GM19240 (cell line): Measurements from ENCODE around the gene KCNJ9.
A peak's percentile ranks its signal among the peaks of the same experiment; 100 is the strongest.
"Not testable (repeated sequence)": the region's sequence is repeated elsewhere in the genome, so short reads cannot be mapped to it uniquely, and the experiment has no call there.

Experiments used
- DNase-seq: peaks from one replicate; pipeline ENCODE4 v3.0.0; 2011; ENCODE audit warnings: low spot score; ENCODE audit not compliant: insufficient read length

The KCNJ9 gene

GRCh38 chr1:160081261-160081936 is at the start of gene KCNJ9:
Gene KCNJ9, plus strand, starts transcription at chr1:160081538. Its CDS starts 2,493 bp downstream, at chr1:160084031.
- DNase-seq: no peak

GRCh38 chr1:160032165-160032820 is 49.0 kb upstream of the KCNJ9 start:
- DNase-seq: no peak

GRCh38 chr1:160040476-160040875 is 40.9 kb upstream of the KCNJ9 start:
- no peak for DNase-seq

GRCh38 chr1:160043543-160043942 is 37.8 kb upstream of the KCNJ9 start:
- DNase-seq: no peak

- DNase-seq: no peak
These were observed 35.7 kb upstream of the KCNJ9 start for GRCh38 chr1:160045653-160046052.

GRCh38 chr1:160046494-160047110 is 34.7 kb upstream of the KCNJ9 start:
- DNase-seq: peak; percentile 77

- DNase-seq: no peak
These were observed 34.0 kb upstream of the KCNJ9 start for GRCh38 chr1:160047111-160047991.

GRCh38 chr1:160048335-160048734 is 33.0 kb upstream of the KCNJ9 start:
- DNase-seq: no peak

- no peak for DNase-seq
These were observed 32.2 kb upstream of the KCNJ9 start for GRCh38 chr1:160049101-160049500.

GRCh38 chr1:160050182-160050581 is 31.2 kb upstream of the KCNJ9 start:
- not testable (repeated sequence) for DNase-seq

GRCh38 chr1:160050619-160051018 is 30.7 kb upstream of the KCNJ9 start:
- no peak for DNase-seq

GRCh38 chr1:160052936-160053335 is 28.4 kb upstream of the KCNJ9 start:
- DNase-seq: no peak

- no peak for DNase-seq
These were observed 27.6 kb upstream of the KCNJ9 start for GRCh38 chr1:160053548-160054365.

- DNase-seq: no peak
These were observed 24.6 kb upstream of the KCNJ9 start for GRCh38 chr1:160056648-160057169.

- no peak for DNase-seq
These were observed 23.3 kb upstream of the KCNJ9 start for GRCh38 chr1:160058087-160058486.

GRCh38 chr1:160061369-160062229 is 19.7 kb upstream of the KCNJ9 start:
- DNase-seq: no peak

GRCh38 chr1:160062230-160062532 is 19.2 kb upstream of the KCNJ9 start:
- no peak for DNase-seq

GRCh38 chr1:160063176-160063575 is 18.2 kb upstream of the KCNJ9 start:
- DNase-seq: no peak

- no peak for DNase-seq
These were observed 17.2 kb upstream of the KCNJ9 start for GRCh38 chr1:160064164-160064563.

GRCh38 chr1:160064746-160065145 is 16.6 kb upstream of the KCNJ9 start:
- DNase-seq: no peak
